Stimulated activated CD4-positive, alpha-beta T cell treated with anti-CD3 and anti-CD28 coated beads, TNF-alpha, amount 100 ng/mL, for 24 hours (primary cell): ENCODE results near the gene CTIF.

Experiments
- DNase-seq, 3 experiments: peaks; one replicate each; pipeline ENCODE4 v3.0.0-alpha.2; 2020; ENCODE audit warnings: low read depth in 3 of 3

Gene CTIF

GRCh38 chr18:48751727-48752468 is 213.1 kb downstream of the CTIF start:
- DNase-seq, result no peak

- DNase-seq, result no peak
Measured at GRCh38 chr18:48752478-48752877, 213.6 kb downstream of the CTIF start.

GRCh38 chr18:48752928-48753327 is 214.1 kb downstream of the CTIF start:
- no peak for DNase-seq

GRCh38 chr18:48753691-48754090 is 214.9 kb downstream of the CTIF start:
- no peak for DNase-seq

GRCh38 chr18:48754559-48754958 is 215.7 kb downstream of the CTIF start:
- no peak for DNase-seq

GRCh38 chr18:48754993-48755473 is 216.2 kb downstream of the CTIF start:
- no peak for DNase-seq

- no peak for DNase-seq
Measured at GRCh38 chr18:48756511-48757226, 217.8 kb downstream of the CTIF start.

GRCh38 chr18:48757367-48757766 is 218.5 kb downstream of the CTIF start:
- no peak for DNase-seq

GRCh38 chr18:48757906-48758305 is 219.1 kb downstream of the CTIF start:
- DNase-seq, result no peak

- DNase-seq, result no peak
Measured at GRCh38 chr18:48761582-48761981, 222.8 kb downstream of the CTIF start.

- no peak for DNase-seq
Measured at GRCh38 chr18:48762022-48762421, 223.2 kb downstream of the CTIF start.

- no peak for DNase-seq
Measured at GRCh38 chr18:48762836-48763718, 224.2 kb downstream of the CTIF start.

GRCh38 chr18:48763719-48764100 is 224.9 kb downstream of the CTIF start:
- DNase-seq, result no peak

- no peak for DNase-seq
Measured at GRCh38 chr18:48765053-48765452, 226.2 kb downstream of the CTIF start.

- DNase-seq, result no peak
Measured at GRCh38 chr18:48766026-48766425, 227.2 kb downstream of the CTIF start.

- DNase-seq, result no peak
Measured at GRCh38 chr18:48766487-48766886, 227.7 kb downstream of the CTIF start.

- DNase-seq, result no peak
Measured at GRCh38 chr18:48767090-48767690, 228.4 kb downstream of the CTIF start.

GRCh38 chr18:48769006-48769636 is 230.3 kb downstream of the CTIF start:
- no peak for DNase-seq

- no peak for DNase-seq
Measured at GRCh38 chr18:48770243-48770642, 231.4 kb downstream of the CTIF start.

GRCh38 chr18:48771641-48772375 is 233.0 kb downstream of the CTIF start:
- no peak for DNase-seq

- DNase-seq, result no peak
Measured at GRCh38 chr18:48772457-48772856, 233.6 kb downstream of the CTIF start.
